NT2/D1 (cell line): ENCODE results near the gene SIN3A.

ENCODE experiments used
- SUZ12 ChIP-seq: IDR thresholded peaks from 2 replicates; pipeline ENCODE4 v1.6.1; 2011; ENCODE audit not compliant: insufficient read length, insufficient read depth; ENCODE audit errors: extremely low read depth
- YY1 ChIP-seq: IDR thresholded peaks from 2 replicates; pipeline ENCODE4 v1.6.1; 2011; ENCODE audit not compliant: insufficient read length, insufficient read depth
- ZNF274 ChIP-seq: IDR thresholded peaks from 2 replicates; pipeline ENCODE4 v1.6.1; 2011; ENCODE audit warnings: mild to moderate bottlenecking, low read depth, low read length

DNA sequence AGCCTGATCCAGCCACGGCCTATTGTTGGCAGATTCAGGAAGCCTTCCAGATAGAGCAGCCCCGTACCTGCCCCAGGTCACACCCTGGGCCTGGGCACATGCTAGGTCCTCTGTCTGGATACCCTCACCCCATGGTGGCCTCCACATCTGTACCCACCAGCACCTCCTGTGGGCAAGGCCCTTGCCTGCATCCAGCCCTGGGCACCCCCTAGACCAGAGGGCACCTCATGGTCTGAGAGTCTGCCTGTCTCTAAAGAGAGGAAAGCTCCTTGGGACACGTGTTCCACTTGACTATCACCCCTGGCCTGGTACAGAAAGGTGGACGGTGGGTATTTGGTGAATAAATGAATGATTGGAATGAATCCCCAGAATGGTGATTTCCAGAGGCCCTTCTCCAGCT, 124.5 kb downstream of the SIN3A start:
- TF ChIP-seq YY1 (no peak), SUZ12 (no peak), ZNF274 (no peak)
